Activated T-cell treated with anti-CD3 and anti-CD28 coated beads, Interleukin-2, amount 50 U/mL, for 1 hour (primary cell): ENCODE measurements around the gene TMEM150B.
A peak's percentile ranks its signal among the peaks of the same experiment; 100 is the strongest.
"Not testable (repeated sequence)": the region's sequence is repeated elsewhere in the genome, so short reads cannot be mapped to it uniquely, and the experiment has no call there.

Experiments used
- DNase-seq: peaks from one replicate; pipeline ENCODE4 v3.0.0-alpha.2; 2020

Gene TMEM150B

GRCh38 chr19:55333870-55334269, 8.7 kb upstream of the TMEM150B start:
- no peak for DNase-seq

GRCh38 chr19:55329791-55330190, 4.7 kb upstream of the TMEM150B start:
- not testable (repeated sequence) for DNase-seq

GRCh38 chr19:55328774-55329318, 3.7 kb upstream of the TMEM150B start:
- not testable (repeated sequence) for DNase-seq

DNA sequence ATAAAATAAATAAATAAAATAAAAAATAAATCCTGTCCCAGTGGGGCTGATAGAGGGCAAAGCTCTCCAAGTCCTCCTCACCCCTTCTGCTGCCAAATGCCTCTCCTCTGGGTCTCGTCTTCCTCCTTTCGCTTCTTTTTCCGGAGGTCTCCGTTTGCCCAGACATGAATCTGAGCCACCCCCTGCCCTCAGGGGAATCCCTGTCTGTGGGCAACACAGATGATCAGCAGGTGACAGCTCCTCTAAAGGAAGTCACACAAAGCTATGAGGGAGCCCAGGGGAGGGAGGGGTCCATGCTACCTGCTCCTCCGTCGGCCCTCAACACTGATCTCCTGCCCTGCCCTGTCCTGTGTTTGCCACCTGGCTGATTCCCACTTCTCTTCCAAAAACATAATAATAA, 479 bp downstream of the TMEM150B start:
- no peak for DNase-seq

DNA sequence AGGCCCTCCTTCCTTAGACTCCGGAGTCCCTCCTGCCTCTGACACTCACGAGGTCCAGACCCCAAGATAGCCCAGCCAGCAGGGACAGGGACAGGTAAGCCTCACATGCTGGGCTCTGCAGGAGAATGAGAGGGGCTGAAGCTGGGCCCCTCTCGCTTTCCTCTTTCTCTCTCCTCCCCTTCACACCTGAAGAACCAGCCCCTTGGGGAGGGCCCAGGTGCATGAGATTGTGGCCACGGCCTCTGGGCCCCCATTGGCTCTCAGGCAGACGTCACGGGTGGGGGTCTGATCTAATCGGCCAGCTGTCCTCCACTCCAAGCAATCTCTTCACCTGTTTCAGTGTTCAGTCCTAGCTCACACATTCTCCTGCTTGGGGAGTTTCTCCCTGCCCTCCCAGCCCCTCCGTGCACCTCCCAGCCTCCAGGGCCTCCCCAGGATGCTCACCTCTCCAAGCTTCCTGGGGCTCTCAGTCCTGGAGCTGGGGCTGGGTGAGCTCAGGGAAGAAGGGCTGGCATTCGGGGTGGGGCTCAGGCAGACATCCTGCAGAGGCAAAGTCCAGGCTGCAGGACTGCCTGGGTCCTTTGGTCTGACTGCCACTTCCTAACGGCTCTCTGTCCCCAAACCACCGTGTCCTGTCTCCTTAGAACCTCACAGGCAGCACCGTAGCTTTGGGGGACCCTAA, 2.8 kb downstream of the TMEM150B start:
- DNase-seq: no peak

- DNase-seq: no peak
These were observed 3.5 kb downstream of the TMEM150B start for GRCh38 chr19:55321466-55322137.

GRCh38 chr19:55320844-55321419, 4.2 kb downstream of the TMEM150B start:
- DNase-seq: no peak

GRCh38 chr19:55319785-55320184, 5.4 kb downstream of the TMEM150B start:
- DNase-seq: no peak

GRCh38 chr19:55316646-55317045, 8.5 kb downstream of the TMEM150B start:
- no peak for DNase-seq

DNA sequence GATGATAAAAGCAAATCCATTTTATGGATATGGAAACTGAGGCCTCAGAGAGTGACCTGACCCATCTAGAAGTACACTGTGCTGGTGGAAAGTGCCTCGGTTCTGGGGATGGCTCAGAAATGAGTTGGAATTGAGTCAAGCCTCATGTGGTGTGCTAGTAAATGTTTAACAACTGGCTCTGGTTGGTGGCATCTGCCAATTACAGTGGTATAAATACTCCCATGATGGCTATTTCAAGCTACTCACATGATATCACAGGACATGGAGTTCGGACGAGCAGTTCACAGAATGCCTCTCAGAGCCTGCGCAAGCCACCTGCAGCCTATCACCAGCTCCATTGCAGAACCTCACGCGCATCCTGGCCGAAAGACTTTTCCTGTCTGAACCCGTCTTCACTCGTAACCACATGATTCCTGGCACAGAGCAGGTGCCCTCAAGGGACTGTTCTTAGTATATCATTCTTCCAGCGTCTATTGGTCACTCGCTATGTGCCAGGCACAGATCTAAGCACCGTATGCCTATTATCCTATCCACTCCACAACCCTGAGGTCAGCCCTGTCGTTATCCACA, 9.1 kb downstream of the TMEM150B start:
- no peak for DNase-seq

- no peak for DNase-seq
These were observed 10.7 kb downstream of the TMEM150B start for GRCh38 chr19:55314396-55314795.

DNA sequence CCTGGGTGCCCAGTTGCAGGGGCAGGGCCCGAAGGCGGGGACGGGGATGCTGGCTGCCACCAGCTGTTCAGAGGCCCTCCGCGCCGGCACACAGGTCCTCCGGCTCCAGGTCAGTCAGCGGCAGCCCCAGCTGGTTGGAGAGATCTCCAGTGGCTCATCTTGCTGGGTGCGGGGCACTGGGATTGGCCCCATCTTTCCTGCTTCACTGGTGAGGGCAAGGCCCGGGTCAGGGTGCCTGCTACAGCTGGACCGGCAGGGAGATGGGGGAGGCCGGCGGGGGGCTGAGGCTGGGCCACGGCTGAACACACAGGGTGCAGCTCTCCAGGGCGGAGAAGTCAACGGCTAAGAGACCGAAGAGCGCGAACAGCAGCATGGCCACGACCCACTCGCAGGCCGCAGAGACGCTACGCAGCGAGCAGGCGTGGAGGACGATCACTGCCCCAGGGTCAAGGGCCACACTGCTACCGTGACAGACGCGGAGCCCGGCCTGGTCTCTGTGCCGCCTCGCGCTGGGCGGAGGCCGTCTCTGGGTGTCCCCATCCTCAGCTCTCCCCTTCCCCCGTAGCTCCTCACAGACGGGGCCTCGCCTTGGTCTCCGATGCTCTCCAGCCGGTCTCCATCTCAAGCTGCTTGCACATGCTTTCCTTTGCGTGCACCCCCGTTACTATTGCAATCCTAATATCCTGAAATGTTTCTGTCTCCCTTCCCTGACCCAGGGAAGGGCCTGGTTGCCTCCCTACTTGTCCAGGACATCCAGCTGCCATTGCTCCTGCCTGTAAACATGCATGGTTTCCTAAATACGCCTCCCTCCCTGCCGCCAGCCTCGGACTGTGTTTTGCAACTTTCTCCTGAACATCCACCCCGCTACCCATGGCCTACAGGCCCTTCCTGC, 12.3 kb downstream of the TMEM150B start:
- no peak for DNase-seq

DNA sequence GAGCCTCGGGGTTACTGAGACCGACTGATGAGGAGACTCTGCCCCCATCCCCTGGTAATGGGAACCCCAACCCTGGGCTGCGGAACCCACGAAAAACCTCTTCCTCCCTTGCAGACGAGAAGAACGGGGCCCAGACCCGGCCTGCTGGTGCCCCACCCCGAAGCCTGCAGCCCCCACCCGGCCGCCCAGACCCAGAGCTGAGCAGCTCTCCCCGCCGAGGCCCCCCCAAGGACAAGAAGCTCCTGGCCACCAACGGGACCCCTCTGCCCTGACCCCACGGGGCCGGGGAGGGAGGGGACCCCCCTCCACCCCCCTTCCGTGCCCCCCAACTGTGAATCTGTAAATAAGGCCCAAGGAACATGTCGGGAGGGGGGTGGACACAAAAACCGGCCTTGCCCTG, 13.3 kb downstream of the TMEM150B start:
- DNase-seq: no peak

DNA sequence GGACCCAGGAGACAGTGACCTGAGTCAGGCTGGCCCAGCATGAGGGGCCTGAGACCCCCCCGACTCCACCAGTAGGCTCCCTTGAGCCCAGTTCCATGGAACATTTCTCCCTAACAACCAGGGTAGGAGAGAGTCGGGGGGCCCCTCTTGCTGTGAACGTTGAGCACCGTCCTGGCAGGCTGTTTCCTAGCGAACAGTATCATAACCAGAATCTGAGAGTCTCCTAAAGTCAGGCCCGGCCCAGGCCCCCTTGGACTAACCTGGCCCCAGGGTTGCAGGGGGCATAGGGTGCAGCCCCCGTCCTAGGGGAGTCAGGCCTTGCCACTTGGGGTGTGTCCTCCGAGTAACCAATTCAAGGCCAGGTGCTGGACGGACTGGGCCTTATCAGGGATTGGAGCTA, 13.7 kb downstream of the TMEM150B start:
- no peak for DNase-seq

GRCh38 chr19:55310498-55310897, 14.6 kb downstream of the TMEM150B start:
- no peak for DNase-seq

DNA sequence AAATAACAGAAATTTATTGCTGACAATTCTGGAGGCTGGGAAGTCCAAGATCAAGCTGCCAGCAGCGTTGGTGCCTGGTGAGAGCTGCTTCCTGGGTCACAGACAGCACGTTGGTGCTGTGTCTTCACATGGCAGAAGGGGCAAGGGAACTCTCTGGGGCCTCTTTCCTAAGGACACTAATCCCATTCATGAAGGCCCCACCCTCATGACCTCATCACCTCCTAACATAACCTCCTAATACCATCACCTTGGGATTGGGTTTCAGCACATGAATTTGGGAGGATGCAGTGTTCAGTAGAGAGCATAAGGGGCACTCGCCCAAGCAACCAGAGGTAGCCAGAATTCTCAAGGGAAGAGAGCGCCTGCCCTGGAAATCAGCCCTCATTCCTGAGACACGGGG, 15.7 kb downstream of the TMEM150B start:
- no peak for DNase-seq

GRCh38 chr19:55308281-55308680, 16.9 kb downstream of the TMEM150B start:
- no peak for DNase-seq

DNA sequence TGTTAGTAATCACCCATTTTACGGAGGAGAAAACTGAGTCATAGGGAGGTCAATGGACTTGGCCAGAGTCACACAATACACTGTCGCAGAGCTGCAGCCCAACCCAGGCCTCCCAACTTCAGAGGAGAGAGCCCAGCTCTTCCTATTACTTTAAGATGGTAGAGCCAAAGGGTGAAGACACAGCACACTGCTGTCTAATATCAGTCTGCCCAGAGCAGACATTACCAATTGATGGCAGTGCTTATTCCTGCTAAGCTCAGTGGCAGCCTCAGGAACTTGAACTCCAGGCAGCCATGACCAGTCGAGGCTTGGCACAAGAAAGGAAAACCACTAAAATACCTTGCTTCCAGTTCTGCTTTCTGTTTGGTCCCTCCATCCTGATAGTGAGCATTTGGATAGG, 18.4 kb downstream of the TMEM150B start:
- DNase-seq: no peak

- DNase-seq: no peak
These were observed 19.1 kb downstream of the TMEM150B start for GRCh38 chr19:55305983-55306562.

DNA sequence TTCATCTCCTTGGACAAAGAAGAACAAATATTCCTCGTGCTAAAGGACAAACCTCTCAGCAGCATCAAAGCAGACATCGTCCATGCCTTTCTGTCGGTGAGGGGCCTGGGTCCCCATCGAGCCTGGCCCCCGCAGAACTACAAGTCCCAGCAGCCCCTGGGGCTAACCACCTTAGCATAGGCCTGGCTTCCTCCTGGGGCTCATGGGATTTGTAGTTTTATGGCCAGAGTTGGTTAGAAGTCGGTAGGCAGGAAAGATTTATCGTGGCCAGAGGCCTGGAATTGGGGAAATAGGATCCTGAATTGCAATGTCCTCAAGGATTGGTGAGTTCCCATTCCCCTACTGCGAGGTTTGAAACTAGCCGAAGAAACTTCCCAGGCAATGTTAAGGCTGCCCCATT, 19.6 kb downstream of the TMEM150B start:
- peak; percentile 64 for DNase-seq

GRCh38 chr19:55304980-55305379, 20.2 kb downstream of the TMEM150B start:
- no peak for DNase-seq

DNA sequence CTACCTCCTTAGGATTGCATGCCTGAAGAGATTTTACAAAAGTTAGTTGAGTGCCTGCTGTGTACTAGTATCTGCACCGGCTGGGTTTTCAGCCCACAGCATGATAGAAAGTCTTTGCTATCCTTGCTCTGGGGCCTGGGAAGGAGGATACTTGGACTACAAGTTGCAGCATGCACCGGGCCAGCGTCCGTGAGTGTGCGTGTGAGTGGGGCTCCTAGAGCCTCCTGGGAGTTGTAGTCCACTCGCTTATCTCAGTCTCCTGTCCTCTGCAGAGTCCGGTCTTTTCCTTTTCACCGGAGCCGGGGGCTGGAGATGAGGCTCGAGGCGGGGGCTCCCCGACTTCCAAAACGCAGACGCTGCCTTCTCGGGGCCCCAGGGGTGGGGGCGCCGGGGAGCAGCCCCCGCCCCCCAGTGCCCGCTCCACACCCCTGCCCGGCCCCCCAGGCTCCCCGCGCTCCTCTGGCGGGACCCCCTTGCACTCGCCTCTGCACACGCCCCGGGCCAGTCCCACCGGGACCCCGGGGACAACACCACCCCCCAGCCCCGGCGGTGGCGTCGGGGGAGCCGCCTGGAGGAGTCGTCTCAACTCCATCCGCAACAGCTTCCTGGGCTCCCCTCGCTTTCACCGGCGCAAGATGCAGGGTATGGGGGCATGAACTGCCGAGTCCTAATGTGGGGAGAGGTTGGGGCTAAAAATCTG, 20.7 kb downstream of the TMEM150B start:
- DNase-seq: no peak
